Measurements from ENCODE around the gene CCDC24. TPM values are rescaled to one million over a fixed set of nuclear protein-coding genes. Genes with fewer than 3 reads are reported as not detected.

CCDC24 gene
- 4.7 TPM for polyA plus RNA-seq (2012; ENCODE audit: insufficient read depth, insufficient read length)

DNA sequence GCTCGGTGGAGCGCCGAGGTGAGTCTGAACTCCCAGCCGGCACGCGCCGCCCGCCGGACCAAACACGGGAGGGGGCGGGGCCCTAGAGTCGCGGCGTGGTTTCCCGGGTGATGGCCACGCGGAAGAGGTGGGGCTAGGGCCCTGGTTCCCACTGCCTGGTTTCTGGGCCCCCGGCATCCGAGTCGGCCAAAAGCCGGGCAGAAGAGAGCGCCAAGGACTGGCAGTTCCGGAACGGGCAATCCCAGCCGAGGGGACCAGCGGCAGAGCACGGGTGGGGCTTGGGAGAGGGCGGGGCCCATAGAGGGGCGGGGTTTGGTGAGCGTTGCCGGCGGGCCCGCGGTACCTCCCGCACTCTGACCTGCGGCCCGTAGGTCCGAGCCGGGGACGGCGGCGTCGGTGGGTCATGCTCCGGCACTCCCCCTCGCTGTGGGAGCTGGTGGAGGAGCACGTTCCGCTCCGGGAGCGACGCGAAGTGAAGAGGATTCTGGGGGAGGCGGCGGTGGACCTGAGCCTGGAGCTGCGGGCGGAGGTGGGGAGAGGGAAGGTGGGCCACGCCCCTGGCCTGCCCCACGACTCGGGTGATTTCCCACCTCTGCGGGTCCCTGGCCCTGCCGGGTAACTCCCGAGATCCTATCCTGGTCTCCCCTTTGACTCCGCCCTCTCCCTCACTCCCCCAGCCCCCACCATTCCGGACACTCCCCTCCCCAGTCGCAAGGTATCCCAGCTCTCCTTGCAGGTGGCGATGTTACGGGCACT, at the start of gene CCDC24:
TSS of gene CCDC24 (plus strand) at position 124 of the 756 bp plus-strand sequence. CDS start at position 404, 280 bp downstream.
- peak within 1 kb of the TSS; percentile 67 for H3K4me3 ChIP-seq (ENCODE audit: low read length)
- no peak for DNase-seq (ENCODE audit: low read depth, low spot score)

DNA sequence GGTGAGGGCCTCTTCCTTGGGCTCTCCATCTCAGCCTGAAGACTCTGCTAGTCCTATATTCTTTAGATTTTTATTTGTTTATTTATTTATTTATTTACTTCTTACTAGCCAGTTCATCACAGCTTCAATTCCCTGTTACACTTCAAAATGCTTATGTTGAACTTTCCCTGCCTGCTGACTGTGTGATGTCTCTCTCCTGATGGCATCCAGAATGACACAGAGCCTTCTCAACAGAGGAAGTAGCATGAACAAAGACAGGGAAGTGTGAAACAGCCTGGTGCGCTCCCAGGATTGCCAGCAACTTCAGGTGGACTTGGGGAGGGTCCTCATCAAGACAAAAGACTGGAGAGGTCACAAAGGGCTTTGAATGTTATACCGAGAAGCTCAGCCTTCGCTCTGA, 49.0 kb upstream of the CCDC24 start:
- DNase-seq (ENCODE audit: low read depth, low spot score), result no peak

DNA sequence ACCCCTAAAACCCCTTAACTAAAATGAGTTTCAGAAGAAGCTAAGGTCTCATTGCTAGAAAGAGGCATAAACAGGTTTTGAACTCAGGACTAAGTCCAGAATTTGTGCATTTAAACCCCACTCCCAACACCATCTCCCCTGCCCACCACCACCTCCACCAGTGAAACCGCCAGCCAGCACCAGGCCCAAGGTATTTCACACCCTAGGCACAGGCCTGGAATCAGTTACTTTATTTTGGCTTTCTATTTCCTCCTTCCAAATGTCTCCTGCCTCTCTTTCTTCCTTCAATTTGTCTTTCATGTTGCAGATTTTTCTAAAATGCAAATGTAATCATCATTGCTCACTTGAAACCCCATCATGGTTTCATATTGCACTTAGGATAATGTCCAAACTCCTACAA, 46.5 kb upstream of the CCDC24 start:
- DNase-seq (ENCODE audit: low read depth, low spot score), result no peak
- H3K4me3 ChIP-seq (ENCODE audit: low read length), result no peak overlapping the region

More for the DNA sequence above, 49.0 kb upstream of the CCDC24 start:
- no peak overlapping the region for H3K4me3 ChIP-seq (ENCODE audit: low read length)

DNA sequence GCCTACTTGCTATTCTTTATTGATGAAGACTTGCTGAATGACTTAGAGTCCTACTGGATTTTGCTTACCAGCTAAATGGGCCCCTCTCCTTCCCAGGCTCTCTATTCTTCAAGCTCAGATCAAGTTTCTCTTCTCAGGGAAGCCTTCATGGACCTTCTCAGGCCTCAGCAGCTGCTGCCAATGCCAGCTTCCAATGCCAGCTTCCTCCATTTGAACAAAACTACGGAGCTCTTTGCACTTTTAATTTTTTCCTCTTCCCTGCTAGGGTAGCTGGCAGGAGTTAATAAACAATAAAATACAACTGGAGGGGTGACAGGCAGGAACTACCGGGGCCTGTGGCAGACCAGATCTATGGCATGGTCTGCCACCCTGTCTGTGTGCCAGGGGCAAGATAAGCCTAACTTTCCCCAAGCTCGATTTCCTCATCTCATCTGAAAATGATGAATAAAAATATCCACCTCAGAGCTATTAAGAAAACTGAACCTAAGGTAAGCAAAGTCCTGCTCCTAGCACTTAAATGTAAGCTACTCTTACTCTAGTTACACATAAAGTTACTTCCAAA, 45.6 kb upstream of the CCDC24 start:
- H3K4me3 ChIP-seq (ENCODE audit: low read length), result peak overlapping the region; percentile 97
- no peak for DNase-seq (ENCODE audit: low read depth, low spot score)

DNA sequence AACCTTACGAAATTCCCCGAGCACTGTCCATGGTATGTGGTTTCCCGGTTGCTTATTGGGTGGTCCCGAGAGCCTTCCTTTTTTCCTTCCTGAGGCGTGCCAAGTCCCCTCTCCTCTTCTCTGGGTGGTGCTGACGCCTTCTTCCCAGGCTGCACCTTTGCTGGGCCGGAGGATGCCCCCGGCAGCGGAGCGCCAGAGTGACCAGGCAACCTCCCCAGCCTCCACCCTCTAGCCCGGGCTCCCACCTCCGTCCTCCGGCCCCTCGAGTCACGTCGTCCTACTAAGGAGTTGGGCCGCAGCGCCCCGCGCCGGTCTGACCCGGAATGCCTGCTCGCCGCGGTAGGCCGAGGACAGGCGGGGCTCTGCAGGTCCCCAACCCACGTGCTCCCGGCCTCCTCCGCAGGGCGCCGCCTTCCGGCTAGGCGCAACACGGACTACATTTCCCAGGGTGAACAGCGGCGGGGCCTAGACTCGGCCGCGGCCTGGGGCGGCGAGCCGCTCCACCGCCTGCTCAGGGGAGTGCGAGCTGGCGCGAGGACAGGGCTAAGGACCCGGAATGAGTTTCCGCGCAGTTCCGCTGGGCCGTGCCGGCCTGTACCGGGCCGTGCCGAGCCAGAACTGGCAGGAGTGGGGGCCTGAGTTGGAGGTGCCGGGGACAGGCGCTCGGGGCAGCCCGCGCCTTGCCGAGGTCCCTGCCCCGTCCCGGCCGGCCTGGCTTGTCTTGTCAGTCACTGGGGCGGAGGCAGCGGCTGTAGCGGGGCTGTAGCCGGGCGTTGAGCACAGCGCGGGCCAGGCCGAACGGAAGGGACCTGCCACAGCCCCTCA, 45.0 kb upstream of the CCDC24 start, which contains the start of gene IPO13:
TSS of gene IPO13 (plus strand) at position 715 of the 825 bp plus-strand sequence. CDS start 651 bp downstream, outside the sequence.
- H3K4me3 ChIP-seq (ENCODE audit: low read length), result peak within 1 kb of the TSS; percentile 97
- DNase-seq (ENCODE audit: low read depth, low spot score), result peak; percentile 93

DNA sequence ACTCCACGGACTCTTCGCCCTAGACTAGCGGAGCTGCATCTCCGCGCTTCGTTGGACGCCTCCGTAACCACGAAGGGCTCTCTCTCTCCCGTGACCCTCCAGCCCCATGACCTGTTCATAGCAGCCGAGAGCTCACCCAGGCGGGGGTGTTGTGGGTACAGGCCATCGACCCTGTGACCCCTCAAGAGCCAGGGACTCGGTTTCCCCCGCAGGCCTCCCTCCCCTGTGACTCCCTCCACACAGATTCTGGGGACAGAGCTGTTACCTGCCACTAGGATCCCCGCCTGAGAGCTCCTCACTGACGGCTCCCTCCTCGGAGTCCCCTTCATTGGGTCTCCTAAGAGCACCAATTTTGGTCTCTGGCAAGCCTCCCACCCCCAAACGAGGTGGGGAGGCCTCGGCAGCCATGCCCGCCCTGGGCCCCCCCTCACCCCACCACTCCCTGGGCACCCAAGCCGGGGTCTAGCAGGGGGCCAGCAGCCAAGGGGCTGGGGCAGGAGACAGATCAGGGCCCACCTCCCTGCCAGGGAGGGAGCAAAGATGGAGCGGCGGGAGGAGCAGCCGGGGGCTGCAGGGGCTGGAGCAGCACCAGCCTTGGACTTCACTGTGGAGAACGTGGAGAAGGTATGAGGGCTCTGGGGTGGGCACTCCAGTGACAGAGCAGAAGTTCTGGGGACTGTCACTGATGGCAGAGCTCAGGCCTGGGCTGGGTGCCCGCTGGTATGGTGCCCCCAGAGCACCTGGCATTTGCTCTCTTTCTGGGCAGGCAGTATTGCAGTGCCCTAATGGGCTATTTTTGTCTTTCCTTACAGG, 44.1 kb upstream of the CCDC24 start:
- peak overlapping the region; percentile 97 for H3K4me3 ChIP-seq (ENCODE audit: low read length)
- no peak for DNase-seq (ENCODE audit: low read depth, low spot score)

DNA sequence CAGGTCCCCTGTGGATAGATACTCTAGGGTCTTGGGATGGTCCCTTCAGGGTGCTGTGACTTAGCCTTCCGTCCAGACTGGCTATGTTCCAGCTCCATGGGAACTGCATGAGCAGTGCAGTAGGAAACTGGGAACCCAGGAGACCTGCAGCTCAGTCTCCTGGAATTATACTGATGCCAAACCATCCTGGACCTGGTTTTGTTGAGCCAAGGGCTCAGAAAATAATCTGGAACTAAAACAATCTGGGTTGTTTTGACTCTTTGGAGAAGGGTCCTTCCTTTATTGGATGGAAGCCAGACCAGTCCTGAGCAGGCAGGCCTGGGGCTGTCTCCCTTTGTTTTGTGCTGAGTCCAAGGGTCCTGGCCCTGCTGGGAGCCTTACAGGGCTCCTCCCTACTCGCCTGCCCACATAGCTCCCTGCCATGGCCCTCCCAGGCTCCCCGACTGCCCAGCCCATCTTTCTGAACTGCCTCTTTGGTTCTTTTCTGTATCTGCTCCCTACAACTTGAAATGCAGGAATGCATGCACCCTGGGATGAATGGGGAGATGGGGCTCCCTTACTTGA, 43.4 kb upstream of the CCDC24 start:
- peak overlapping the region; percentile 97 for H3K4me3 ChIP-seq (ENCODE audit: low read length)

DNA sequence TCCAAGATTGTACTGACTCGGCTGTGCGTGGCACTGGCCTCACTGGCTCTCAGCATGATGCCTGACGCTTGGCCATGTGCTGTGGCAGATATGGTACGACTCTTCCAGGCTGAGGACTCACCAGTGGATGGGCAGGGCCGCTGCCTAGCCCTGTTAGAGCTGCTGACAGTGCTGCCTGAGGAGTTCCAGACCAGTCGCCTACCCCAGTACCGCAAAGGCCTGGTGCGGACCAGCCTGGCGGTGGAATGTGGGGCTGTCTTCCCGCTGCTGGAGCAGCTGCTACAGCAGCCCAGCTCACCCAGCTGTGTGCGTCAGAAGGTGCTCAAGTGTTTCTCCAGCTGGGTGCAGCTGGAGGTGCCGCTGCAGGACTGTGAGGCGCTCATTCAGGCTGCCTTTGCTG, 41.7 kb upstream of the CCDC24 start:
- H3K4me3 ChIP-seq (ENCODE audit: low read length), result no peak overlapping the region
- no peak for DNase-seq (ENCODE audit: low read depth, low spot score)

More for the DNA sequence above, 43.4 kb upstream of the CCDC24 start:
- no peak for DNase-seq (ENCODE audit: low read depth, low spot score)

DNA sequence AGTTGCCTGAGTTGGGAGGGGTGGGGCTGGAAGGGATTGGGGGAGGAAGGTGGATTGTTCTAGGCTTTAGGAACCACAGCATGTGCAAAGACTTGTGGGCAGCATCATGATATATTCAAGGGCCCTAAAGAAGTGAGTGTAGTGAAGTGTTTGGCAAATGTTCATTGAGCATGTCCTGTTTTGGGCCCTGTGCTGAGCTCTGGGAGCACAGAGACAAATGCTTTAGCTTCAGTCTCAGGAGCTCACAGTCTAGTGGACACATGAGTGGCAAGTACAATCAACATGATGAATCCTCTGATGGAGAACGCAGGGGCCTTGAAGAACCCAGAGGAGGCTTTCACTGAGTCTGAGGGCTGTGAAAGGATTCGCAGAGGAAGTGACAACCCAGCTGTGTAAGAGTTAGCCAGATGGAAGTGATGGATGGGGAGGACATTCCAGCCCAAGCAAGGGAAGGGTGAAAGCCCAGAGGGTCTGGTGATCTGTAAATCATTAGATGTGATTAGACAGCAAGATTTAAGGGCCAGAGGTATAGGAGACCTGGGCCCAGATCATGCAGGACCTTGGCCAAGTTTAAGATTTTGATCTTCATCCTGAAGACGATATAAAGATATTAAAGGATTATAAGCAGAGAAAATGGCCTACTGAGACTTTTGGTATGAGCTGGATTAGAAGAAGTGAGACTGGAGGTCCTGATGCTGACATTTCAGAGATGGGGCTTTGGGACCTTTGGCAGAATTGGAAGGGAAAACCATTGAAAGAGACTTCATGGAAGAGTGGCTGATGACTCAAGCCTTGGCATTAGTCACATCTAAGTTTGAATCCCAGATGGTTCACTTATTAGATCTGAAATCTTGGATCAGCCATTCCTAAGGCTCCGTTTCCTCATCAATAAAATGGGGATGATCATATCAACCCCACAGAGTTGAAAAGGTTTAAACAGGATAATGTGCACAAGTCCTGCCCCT, 40.1 kb upstream of the CCDC24 start:
- no peak for DNase-seq (ENCODE audit: low read depth, low spot score)
- H3K4me3 ChIP-seq (ENCODE audit: low read length), result no peak overlapping the region

DNA sequence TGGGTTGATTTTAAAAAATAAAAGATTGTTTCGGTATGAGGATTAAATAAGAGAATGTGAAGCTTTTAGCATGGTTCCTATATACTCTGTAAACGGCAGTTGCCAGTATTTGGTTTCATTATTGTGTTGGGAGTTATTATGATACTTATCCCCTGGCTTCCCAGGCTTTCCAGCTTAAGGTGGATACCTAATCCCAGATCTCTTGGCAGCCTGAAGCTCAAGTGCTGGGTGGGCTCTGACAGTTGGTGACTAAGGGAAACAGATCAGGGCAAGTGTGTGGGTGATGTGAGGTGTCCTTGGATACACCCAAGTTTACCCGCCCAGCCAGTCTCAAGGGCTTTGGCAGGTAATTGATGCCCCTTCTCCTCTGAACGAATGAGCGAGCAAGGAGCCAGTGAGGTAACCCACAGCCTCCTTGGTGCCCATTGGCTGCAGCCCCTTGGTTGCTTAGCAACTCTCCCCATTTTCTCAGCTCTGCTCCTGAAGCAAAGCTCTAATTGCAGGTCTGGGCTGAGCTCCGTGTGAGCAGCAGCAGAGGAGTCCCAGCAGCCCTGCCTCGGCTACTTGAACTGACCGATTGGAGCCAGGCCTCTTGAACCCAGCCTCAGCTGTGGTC, 38.6 kb upstream of the CCDC24 start:
- DNase-seq (ENCODE audit: low read depth, low spot score), result no peak
- H3K4me3 ChIP-seq (ENCODE audit: low read length), result no peak overlapping the region

DNA sequence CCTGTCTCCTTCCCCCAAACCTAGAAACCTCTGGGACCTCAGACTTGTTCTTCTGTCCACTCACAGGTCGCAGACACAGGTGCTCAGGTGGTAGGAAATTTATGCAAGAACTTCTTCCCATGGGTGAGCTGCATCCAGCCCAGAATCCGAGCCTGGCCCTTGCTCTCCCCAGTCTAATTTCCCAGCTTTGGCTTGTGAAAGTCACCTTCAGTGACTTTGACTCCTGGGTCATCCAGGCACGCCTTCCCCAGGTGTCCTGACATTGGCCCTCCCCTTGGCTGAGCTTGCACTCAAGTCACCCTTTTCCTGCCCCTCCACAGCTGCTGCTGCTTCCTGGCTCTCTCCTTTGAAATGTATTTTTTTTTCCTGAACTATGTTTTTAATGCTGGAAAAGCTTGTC, 38.0 kb upstream of the CCDC24 start:
- no peak overlapping the region for H3K4me3 ChIP-seq (ENCODE audit: low read length)
- DNase-seq (ENCODE audit: low read depth, low spot score), result no peak

DNA sequence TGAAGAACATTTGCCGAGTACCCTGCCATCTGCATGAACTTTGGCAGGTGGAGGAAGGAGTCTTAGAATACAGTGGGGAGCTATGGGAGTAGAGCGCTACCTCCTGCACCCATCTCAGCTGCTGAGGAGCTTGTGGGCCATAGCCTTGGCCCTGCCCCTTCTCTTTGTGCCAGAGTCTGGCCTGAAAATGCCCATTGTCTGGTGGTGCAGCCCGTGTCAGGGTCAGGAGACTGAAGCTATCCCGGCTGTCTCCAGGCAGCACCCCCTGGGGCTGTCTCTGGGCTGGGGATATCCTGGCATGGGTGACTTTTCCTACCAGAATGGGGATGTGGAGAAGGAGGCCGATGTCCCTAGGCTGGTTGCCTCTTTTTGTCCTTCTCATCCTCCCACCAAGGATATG, 37.4 kb upstream of the CCDC24 start:
- no peak overlapping the region for H3K4me3 ChIP-seq (ENCODE audit: low read length)
- no peak for DNase-seq (ENCODE audit: low read depth, low spot score)

DNA sequence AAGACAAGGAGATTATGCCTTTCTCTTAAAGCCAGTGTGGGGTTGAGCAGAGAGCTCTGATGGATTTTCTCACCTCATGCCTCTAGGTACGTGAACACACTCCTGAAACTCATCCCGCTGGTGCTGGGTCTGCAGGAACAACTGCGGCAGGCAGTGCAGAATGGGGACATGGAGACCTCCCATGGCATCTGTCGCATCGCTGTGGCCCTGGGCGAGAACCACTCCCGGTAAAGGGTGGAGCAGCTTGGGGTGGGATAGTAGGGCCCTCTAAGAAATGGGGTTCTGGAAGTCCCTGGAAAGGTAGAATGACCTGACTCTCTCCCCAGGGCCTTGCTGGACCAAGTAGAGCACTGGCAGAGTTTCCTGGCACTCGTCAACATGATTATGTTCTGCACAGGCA, 35.2 kb upstream of the CCDC24 start:
- DNase-seq (ENCODE audit: low read depth, low spot score), result no peak
- no peak overlapping the region for H3K4me3 ChIP-seq (ENCODE audit: low read length)

DNA sequence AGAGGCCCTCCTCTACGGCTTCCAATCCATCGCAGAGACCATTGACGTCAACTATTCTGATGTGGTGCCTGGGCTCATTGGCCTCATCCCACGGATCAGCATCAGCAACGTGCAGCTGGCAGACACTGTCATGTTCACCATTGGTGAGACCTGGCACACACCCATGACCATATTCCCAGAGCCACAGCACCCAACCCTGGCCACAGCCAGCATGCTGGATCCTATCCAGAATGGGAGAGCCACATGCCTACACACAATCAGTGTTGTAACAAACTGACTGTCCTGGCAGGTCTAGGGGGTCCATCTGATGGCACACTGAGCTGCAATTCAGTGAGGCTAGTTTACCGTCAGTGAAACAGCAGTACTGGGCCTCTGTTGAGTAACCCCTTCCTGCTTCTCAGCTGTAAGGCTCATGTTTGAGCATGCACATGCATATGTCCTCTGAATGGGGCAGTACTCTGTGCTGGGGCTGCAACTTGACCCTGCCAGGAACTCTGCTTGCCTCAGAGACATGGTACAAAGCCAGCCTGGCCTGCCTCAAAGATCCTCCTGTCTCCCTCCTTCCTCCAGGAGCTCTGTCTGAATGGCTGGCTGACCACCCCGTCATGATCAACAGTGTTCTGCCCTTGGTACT, 33.9 kb upstream of the CCDC24 start:
- no peak for DNase-seq (ENCODE audit: low read depth, low spot score)
- H3K4me3 ChIP-seq (ENCODE audit: low read length), result no peak overlapping the region

DNA sequence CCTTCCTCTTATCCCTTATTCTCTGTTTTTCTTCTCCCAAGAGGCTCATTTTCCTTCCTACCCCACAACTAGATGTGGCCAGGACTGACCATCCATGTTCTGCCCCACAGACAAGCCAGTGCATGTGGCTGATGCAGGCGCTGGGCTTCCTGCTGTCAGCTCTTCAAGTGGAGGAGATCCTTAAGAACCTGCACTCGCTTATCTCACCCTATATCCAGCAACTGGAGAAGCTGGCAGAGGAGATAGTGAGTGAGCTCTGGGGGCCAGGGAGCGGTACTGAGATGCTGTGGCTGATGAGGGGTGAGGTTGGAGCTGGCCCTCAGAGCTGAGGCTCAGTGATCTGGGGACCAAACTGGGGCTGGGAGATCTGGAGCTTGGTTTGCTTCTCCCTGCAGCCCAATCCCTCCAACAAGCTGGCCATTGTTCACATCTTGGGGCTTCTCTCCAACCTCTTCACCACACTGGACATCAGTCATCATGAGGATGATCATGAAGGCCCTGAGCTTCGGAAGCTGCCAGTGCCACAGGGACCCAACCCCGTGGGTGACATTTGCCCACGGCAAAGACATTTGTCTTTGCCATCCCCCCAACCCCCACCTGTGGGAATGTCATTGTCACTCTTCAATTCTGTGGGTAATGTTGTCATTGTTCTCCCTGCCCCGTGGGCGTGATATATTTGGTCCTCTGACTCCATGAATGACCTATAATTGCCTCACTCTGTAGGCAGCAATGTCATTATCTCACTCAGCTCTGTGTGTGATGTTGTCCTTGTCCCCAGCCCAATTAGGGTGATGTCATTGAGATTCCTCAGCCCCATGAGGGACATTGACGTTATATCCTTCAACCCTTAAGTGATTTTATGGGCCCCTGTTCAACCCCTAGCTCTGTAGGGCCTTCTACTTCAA, 32.8 kb upstream of the CCDC24 start:
- DNase-seq (ENCODE audit: low read depth, low spot score), result no peak
- no peak overlapping the region for H3K4me3 ChIP-seq (ENCODE audit: low read length)

DNA sequence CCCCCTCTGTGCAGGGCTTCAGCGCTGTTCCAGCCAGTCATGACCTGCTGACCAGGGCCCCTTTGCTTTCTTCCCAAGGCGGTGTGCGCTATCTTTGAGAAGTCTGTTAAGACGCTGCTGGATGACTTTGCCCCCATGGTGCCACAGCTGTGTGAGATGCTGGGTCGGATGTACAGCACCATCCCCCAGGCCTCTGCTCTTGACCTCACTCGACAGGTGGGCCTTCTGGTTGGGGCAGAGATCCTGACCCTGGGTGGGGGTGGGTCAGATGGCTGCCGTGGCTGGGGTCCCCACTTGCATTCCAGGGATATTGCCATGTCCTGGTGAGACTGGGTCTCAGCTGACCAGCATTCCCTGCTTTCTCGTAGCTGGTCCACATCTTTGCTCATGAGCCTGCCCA, 30.6 kb upstream of the CCDC24 start:
- DNase-seq (ENCODE audit: low read depth, low spot score), result no peak
- H3K4me3 ChIP-seq (ENCODE audit: low read length), result no peak overlapping the region

Measured in Jurkat, Clone E6-1 (cell line).